DMS153 treated with DMSO at 0.1 percent for 48 hours (cell line): Measurements from ENCODE around the gene CLASP1.

ENCODE experiments used
- DNase-seq: peaks from one replicate; lab custom pipeline; 2025; ENCODE audit not compliant: unreplicated experiment; lab: John Stamatoyannopoulos, UW

CLASP1 gene

DNA sequence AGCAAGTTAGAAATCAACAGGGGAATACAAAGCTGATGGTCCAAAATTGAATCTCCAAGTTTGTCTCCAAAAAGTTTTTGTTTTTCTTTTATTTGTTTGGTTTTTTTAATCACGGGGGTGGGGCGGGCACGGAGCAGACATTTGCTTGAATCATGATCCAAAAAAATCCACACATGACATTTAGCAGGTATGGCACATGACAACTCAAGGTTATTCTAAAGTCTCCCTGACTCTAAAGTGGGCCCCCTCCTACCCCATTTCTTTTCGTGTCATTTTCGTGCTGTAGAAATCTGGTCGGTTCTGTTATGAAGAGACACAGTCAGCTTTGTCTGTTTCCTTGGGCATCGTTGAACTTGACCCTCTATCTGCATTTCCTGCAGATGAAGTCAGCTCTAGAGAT, 104.0 kb downstream of the CLASP1 start:
- no peak for DNase-seq

- no peak for DNase-seq
Measured at GRCh38 chr2:121541495-121541894, 107.8 kb downstream of the CLASP1 start.

GRCh38 chr2:121539750-121540469, 109.4 kb downstream of the CLASP1 start:
- DNase-seq = no peak

DNA sequence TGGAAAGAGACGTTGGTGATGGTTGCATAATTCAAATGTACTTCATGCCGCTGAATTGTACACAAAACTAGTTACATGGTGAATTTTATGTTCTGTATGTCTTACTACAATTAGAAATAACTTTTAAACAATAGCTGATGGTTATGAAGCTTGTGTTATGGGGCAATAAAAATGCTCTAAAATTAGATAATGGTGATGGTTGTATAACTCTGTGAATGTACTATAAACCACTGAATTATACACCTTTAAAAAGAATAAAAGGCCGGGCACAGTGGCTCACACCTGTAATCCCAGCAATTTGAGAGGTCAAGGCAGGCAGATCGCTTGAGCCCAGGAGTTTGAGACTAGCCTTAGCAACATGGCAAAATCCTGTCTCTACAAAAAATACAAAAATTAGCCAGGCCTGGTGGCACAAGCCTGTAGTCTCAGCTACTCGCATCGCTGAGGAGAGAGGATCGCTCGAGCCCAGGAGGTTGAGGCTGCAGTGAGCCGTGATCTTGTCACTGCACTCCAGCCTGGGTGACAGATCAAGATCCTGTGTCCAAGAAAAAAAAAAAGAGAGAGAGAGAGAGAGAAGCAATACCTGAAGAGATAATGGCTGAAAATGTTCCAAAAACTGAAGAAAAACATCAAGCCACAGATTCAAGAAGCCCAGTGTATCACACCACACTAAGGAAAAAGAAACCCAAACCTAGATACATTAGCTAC, 112.3 kb downstream of the CLASP1 start:
- no peak for DNase-seq

GRCh38 chr2:121536347-121536746, 112.9 kb downstream of the CLASP1 start:
- no peak for DNase-seq

- no peak for DNase-seq
Measured at GRCh38 chr2:121534007-121534406, 115.3 kb downstream of the CLASP1 start.

- DNase-seq = peak; percentile 28
Measured at GRCh38 chr2:121532894-121533293, 116.4 kb downstream of the CLASP1 start.

GRCh38 chr2:121532347-121532766, 116.9 kb downstream of the CLASP1 start:
- DNase-seq = no peak

DNA sequence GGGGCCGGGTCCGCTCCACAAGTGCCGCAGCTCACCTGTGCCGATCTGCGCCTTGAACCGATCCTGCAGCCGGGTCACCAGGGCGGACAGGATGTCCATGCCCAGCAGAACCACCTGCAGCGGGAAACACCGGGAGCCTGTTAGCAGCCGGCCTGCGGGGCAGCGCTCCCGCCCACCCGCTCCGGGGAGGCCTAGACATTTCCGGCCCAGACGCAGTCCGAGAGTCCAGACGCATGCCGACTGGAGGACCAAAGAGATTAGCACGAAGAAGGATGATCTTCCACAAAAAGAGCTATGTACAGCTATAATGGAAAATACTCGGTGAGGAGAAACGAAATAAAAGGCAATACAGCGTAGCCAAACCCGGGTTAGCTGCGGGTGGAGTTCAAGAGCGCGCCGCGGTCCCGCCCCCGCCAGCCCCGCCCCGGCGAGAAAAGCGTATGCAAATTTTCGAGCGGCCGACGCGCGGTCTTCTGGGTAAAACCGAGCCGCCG, 119.0 kb downstream of the CLASP1 start:
- peak; percentile 59 for DNase-seq

- DNase-seq = no peak
Measured at GRCh38 chr2:121529439-121530211, 119.6 kb downstream of the CLASP1 start.

GRCh38 chr2:121527009-121527682, 122.1 kb downstream of the CLASP1 start:
- DNase-seq = no peak

- no peak for DNase-seq
Measured at GRCh38 chr2:121524685-121525425, 124.4 kb downstream of the CLASP1 start.

- DNase-seq = no peak
Measured at GRCh38 chr2:121521359-121521758, 127.9 kb downstream of the CLASP1 start.

GRCh38 chr2:121520641-121520994, 128.6 kb downstream of the CLASP1 start:
- no peak for DNase-seq

DNA sequence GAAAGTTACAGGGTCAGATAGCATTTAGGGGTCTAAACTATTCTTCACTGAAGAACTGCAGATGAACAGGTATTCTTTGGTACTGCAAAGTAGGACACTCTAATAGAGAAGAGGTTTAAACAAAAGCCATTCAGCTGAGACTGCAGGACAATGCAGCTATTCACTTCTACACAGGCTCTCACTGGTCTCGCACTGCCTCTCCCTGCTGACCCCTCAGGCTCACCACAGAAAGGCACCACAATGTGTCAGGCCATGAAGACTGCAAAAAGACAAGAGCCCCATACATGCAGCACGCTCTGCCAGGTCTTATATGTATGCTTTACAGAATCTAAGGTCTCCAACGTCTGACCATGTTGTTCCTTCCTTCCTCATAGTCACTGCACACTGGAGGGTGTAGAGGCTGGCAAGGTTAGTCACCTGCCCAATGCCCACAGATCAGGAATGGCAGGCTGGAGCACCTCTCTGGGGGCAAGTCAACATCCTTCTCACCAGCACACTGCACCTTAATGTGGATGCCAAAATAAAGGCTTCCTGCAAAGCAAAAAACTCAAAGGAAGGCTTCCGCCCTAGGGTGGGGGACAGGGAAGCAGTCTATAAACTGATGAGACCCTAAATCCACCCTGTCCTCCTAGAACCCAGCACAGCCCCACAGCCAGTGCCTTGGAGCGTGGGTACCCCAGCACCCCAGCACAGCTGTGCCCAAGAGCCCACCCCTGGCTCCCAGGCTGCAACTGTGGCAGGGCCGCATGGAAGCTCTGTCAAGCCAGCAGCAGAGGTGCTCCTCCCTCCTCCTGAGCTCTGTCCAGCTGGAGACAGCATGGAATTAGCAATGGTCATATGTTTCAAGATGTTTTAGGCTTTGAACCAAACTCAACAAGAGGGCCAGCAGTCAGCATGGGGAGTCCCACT, 129.3 kb downstream of the CLASP1 start:
- DNase-seq = no peak

DNA sequence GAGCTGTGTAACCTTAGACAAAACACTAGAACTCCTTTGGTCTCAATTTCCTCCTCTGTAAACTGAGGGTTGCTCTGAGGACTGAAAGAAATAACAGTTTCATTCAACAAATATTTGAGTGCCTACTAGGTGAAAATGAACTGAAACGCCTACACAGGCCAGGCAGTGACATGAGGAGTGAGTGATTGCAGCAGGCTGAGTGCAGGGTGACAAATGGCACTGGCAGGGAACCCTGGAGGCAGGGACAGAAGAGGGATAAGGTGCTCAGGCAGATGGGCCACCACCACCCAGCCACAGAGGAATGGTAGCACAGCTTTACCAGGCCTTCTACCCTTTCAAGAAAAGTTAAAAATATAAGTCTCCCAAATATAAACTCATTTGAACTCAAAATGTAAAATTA, 130.1 kb downstream of the CLASP1 start:
- no peak for DNase-seq

GRCh38 chr2:121513597-121514333, 135.5 kb downstream of the CLASP1 start:
- no peak for DNase-seq

- DNase-seq = no peak
Measured at GRCh38 chr2:121510857-121511256, 138.4 kb downstream of the CLASP1 start.

- no peak for DNase-seq
Measured at GRCh38 chr2:121506621-121507020, 142.6 kb downstream of the CLASP1 start.
